Activated CD8-positive, alpha-beta T cell treated with anti-CD3 and anti-CD28 coated beads, Interleukin-2, amount 10 ng/mL, durations not matched to agents 7 days and 5 days (primary cell): ENCODE data around the gene PLEKHG4B. TPM values are rescaled to one million over a fixed set of nuclear protein-coding genes. Genes with fewer than 3 reads are reported as not detected.
"Not testable (repeated sequence)": the region's sequence is repeated elsewhere in the genome, so short reads cannot be mapped to it uniquely, and the experiment has no call there.

Source experiments
- ATAC-seq: fragments of 150-1000 bp; cut with Tn5 transposase; one replicate; pipeline ENCODE4 v1.10.0; 2021; ENCODE audit warnings: moderate library complexity
- CTCF ChIA-PET: fragments of 350-600 bp; sonication (Branson Sonifier 250); formaldehyde crosslinking; loops from one replicate; lab custom pipeline; 2021; ENCODE audit warnings: antibody characterized with exemption; lab: Charles Lee
- POLR2A ChIA-PET: fragments of 350-600 bp; sonication (Branson Sonifier 250); formaldehyde crosslinking; loops from one replicate; lab custom pipeline; 2021; ENCODE audit warnings: antibody characterized with exemption; lab: Charles Lee
- DNase-seq: peaks from one replicate; pipeline ENCODE4 v3.0.0-alpha.2; 2020
- H3K27ac Mint-ChIP-seq: one replicate; pipeline ENCODE4 v1.8.0; 2021; ENCODE audit warnings: mild to moderate bottlenecking, mixed read lengths
- H3K27me3 Mint-ChIP-seq: one replicate; pipeline ENCODE4 v1.8.0; 2021; ENCODE audit warnings: low read depth, mixed read lengths
- H3K36me3 Mint-ChIP-seq: one replicate; pipeline ENCODE4 v1.8.0; 2021; ENCODE audit warnings: low read depth, mixed read lengths
- H3K4me1 Mint-ChIP-seq: one replicate; pipeline ENCODE4 v1.8.0; 2021; ENCODE audit warnings: low read depth, mixed read lengths
- H3K4me3 Mint-ChIP-seq: one replicate; pipeline ENCODE4 v1.8.0; 2021; ENCODE audit warnings: mild to moderate bottlenecking, mixed read lengths
- H3K9me3 Mint-ChIP-seq: one replicate; pipeline ENCODE4 v1.8.0; 2022; ENCODE audit warnings: mixed read lengths; ENCODE audit not compliant: insufficient read depth
- total RNA-seq, 2 experiments: library from RNA; stranded (reverse); gene quantifications; one replicate each; pipeline ENCODE4 v1.2.3, GENCODE V29; 2021

PLEKHG4B gene
- total RNA-seq: not detected

- DNase-seq: no peak
- H3K27me3 Mint-ChIP-seq: peaks cover 50% of the 10 kb centered on the region
- H3K4me1 Mint-ChIP-seq: peaks cover 3% of the 10 kb centered on the region
- CTCF ChIA-PET: no interaction called here
- no peak within 1 kb of the TSS for H3K4me3 Mint-ChIP-seq
- POLR2A ChIA-PET: interaction anchor here (0.8 kb wide), 1 partner anchor 13 kb away, joined by 3 read pairs; no protein-coding TSS in a partner anchor
- no peaks in the 10 kb centered on the region for H3K9me3 Mint-ChIP-seq
- H3K27ac Mint-ChIP-seq: no peak within 1 kb of the TSS
- ATAC-seq: no peak
- H3K36me3 Mint-ChIP-seq: no peaks in the 10 kb centered on the region
Observed at GRCh38 chr5:91556-92263, at the start of gene PLEKHG4B. Gene PLEKHG4B (plus strand): TSS chr5:92168. CDS start chr5:92232, 64 bp downstream.

GRCh38 chr5:42250-42649, 49.7 kb upstream of the PLEKHG4B start:
- Mint-ChIP-seq H3K27ac (no peak overlapping the region), H3K4me3 (no peak overlapping the region), H3K27me3 (peaks cover 25% of the 10 kb centered on the region), H3K4me1 (no peaks in the 10 kb centered on the region), H3K9me3 (no peaks in the 10 kb centered on the region), H3K36me3 (no peaks in the 10 kb centered on the region)
- ATAC-seq (no peak), DNase-seq (no peak)
- POLR2A ChIA-PET: no interaction called here
- CTCF ChIA-PET: no interaction called here

- Mint-ChIP-seq H3K36me3 (no peaks in the 10 kb centered on the region), H3K27ac (no peak overlapping the region), H3K9me3 (no peaks in the 10 kb centered on the region), H3K4me1 (no peaks in the 10 kb centered on the region), H3K4me3 (no peak overlapping the region), H3K27me3 (peaks cover 21% of the 10 kb centered on the region)
- ATAC-seq (no peak), DNase-seq (no peak)
- POLR2A ChIA-PET: no interaction called here
- CTCF ChIA-PET: no interaction called here
Observed at GRCh38 chr5:48192-48591, 43.8 kb upstream of the PLEKHG4B start.

- POLR2A ChIA-PET, H3K4me3 Mint-ChIP-seq, ATAC-seq, H3K9me3 Mint-ChIP-seq, DNase-seq, CTCF ChIA-PET, H3K36me3 Mint-ChIP-seq, H3K4me1 Mint-ChIP-seq, H3K27ac Mint-ChIP-seq: not testable (repeated sequence)
- H3K27me3 Mint-ChIP-seq: peaks cover 21% of the 10 kb centered on the region
Observed at GRCh38 chr5:49530-49929, 42.4 kb upstream of the PLEKHG4B start.

GRCh38 chr5:49953-50544, 41.9 kb upstream of the PLEKHG4B start:
- H3K9me3 Mint-ChIP-seq: no peaks in the 10 kb centered on the region
- DNase-seq (no peak), ATAC-seq (no peak)
- POLR2A ChIA-PET: no interaction called here
- no peaks in the 10 kb centered on the region for H3K4me1 Mint-ChIP-seq
- no peaks in the 10 kb centered on the region for H3K36me3 Mint-ChIP-seq
- H3K27me3 Mint-ChIP-seq: peaks cover 23% of the 10 kb centered on the region
- no peak overlapping the region for H3K27ac Mint-ChIP-seq
- CTCF ChIA-PET: no interaction called here
- no peak overlapping the region for H3K4me3 Mint-ChIP-seq

GRCh38 chr5:50724-51499, 41.1 kb upstream of the PLEKHG4B start:
- Mint-ChIP-seq H3K27me3 (peaks cover 23% of the 10 kb centered on the region), H3K27ac (no peak overlapping the region), H3K4me3 (no peak overlapping the region), H3K9me3 (no peaks in the 10 kb centered on the region), H3K4me1 (no peaks in the 10 kb centered on the region), H3K36me3 (no peaks in the 10 kb centered on the region)
- ATAC-seq (no peak), DNase-seq (no peak)
- ChIA-PET CTCF (no interaction called here), POLR2A (no interaction called here)

GRCh38 chr5:51500-51823, 40.5 kb upstream of the PLEKHG4B start:
- no peak overlapping the region for H3K4me3 Mint-ChIP-seq
- H3K9me3 Mint-ChIP-seq: no peaks in the 10 kb centered on the region
- H3K27ac Mint-ChIP-seq: no peak overlapping the region
- POLR2A ChIA-PET: no interaction called here
- ATAC-seq (no peak), DNase-seq (no peak)
- CTCF ChIA-PET: no interaction called here
- H3K27me3 Mint-ChIP-seq: peaks cover 22% of the 10 kb centered on the region
- no peaks in the 10 kb centered on the region for H3K4me1 Mint-ChIP-seq
- no peaks in the 10 kb centered on the region for H3K36me3 Mint-ChIP-seq

- peak; percentile 46 for DNase-seq
Observed at GRCh38 chr5:53381-54174, 38.4 kb upstream of the PLEKHG4B start.

GRCh38 chr5:54175-54730, 37.7 kb upstream of the PLEKHG4B start:
- H3K36me3 Mint-ChIP-seq: no peaks in the 10 kb centered on the region
- ATAC-seq: no peak
- ChIA-PET CTCF (no interaction called here), POLR2A (no interaction called here)
- H3K4me3 Mint-ChIP-seq: peak overlapping the region; percentile 31
- no peak for DNase-seq
- peaks cover 14% of the 10 kb centered on the region for H3K27me3 Mint-ChIP-seq
- H3K27ac Mint-ChIP-seq: no peak overlapping the region
- no peaks in the 10 kb centered on the region for H3K4me1 Mint-ChIP-seq
- no peaks in the 10 kb centered on the region for H3K9me3 Mint-ChIP-seq

More at GRCh38 chr5:53381-54174, 38.4 kb upstream of the PLEKHG4B start:
- Mint-ChIP-seq H3K27me3 (peaks cover 14% of the 10 kb centered on the region), H3K4me3 (peak overlapping the region; percentile 31), H3K36me3 (no peaks in the 10 kb centered on the region), H3K27ac (no peak overlapping the region), H3K4me1 (no peaks in the 10 kb centered on the region), H3K9me3 (no peaks in the 10 kb centered on the region)
- ChIA-PET POLR2A (no interaction called here), CTCF (no interaction called here)
- peak; percentile 76 for ATAC-seq

GRCh38 chr5:54876-55569, 36.9 kb upstream of the PLEKHG4B start:
- ChIA-PET CTCF (no interaction called here), POLR2A (no interaction called here)
- H3K27ac Mint-ChIP-seq: no peak overlapping the region
- H3K36me3 Mint-ChIP-seq: no peaks in the 10 kb centered on the region
- H3K4me3 Mint-ChIP-seq: no peak overlapping the region
- H3K9me3 Mint-ChIP-seq: no peaks in the 10 kb centered on the region
- ATAC-seq: no peak
- no peaks in the 10 kb centered on the region for H3K4me1 Mint-ChIP-seq
- peaks cover 14% of the 10 kb centered on the region for H3K27me3 Mint-ChIP-seq
- no peak for DNase-seq
